Heart left ventricle (tissue), 13 donors: ENCODE measurements around the gene KAT5.

Experiments
- POLR2A ChIP-seq, 2 donors: fragments of 450-650 bp; IDR thresholded peaks; one replicate each; pipeline ENCODE4 v1.6.1; 2017; ENCODE audit warnings: antibody characterized with exemption in 2 of 2, mild to moderate bottlenecking in 2 of 2, moderate library complexity in 2 of 2
- TF ChIP-seq, protein P1 (sequence below), 12 donors: fragments of 200-600 bp; sonication (generic) in 4 of 12; IDR thresholded peaks; one replicate each; pipeline versions ENCODE4 v1.5.0 to v1.8.0; 2018 to 2022; ENCODE audit warnings: antibody characterized with exemption in 12 of 12, mild to moderate bottlenecking in 5 of 12
- donor health status: ischemic (EF 13 %, LVEDD 7.1; RV severe dilation, severe dysfunction).
- donor health status: DM: no; HTN: yes; CAD: no.
- donor health status: DM: no; HTN: no; CAD: no.
- donor health status: ischemic (EF 25% LVEDD 6.9; RV normal size, moderate dysfunction).
- donor health status: ischemic (EF 25% LVEDD 5.7; RV mildly dilated, moderate dysfunction).
- donor health status: ischemic (EF 35%, LVEDD 5.7; RV mildly dilated, moderate dysfunction).
- donor health status: nonischemic (EF 11% LVEDD 7.7; RV severe dilation, severe dysfunction).
- donor health status: DM: yes; HTN: yes; CAD: no.
- donor health status: PGD.
- donor health status: ischemic (EF 29% LVEDD 5.4; RV normal size, mild dysfunction).
- donor health status: nonischemic (EF 23%, LVEDD 6.1; RV moderate dilation, normal function).

DNA sequence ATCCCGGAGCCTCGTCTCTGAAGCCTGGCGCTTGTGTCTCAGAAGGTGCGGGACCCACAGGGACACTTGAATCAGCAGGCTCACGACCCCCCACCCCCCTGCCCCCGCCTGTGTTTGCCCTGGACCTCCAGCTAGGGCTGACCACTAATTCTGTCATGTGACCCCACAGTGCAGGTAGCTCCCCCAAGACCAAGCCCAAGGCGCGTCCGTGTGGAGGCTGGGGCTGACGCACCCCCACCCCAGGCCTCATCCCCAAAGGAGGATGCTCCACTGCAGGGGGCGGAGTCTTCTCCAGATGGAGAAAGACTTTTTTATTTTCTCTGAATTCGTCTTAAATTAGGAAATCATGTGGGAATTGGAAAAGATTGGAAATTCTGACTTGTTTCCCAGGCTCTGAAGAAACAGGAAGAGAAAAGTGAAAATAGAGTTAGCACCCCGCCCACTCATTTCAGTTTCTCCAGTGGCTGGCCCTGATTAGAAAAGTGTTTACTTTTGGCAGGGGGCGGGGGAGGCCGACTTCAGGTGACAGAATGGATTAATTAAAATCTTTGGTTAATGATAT, 48.3 kb upstream of the KAT5 start:
- TF ChIP-seq POLR2A (IDR thresholded peaks at IDR 0.05): no peak
- TF ChIP-seq, protein P1, sequence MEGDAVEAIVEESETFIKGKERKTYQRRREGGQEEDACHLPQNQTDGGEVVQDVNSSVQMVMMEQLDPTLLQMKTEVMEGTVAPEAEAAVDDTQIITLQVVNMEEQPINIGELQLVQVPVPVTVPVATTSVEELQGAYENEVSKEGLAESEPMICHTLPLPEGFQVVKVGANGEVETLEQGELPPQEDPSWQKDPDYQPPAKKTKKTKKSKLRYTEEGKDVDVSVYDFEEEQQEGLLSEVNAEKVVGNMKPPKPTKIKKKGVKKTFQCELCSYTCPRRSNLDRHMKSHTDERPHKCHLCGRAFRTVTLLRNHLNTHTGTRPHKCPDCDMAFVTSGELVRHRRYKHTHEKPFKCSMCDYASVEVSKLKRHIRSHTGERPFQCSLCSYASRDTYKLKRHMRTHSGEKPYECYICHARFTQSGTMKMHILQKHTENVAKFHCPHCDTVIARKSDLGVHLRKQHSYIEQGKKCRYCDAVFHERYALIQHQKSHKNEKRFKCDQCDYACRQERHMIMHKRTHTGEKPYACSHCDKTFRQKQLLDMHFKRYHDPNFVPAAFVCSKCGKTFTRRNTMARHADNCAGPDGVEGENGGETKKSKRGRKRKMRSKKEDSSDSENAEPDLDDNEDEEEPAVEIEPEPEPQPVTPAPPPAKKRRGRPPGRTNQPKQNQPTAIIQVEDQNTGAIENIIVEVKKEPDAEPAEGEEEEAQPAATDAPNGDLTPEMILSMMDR (IDR thresholded peaks at IDR 0.05): no peak
